ENCODE measurements around the gene R3HCC1L.

Gene R3HCC1L

DNA sequence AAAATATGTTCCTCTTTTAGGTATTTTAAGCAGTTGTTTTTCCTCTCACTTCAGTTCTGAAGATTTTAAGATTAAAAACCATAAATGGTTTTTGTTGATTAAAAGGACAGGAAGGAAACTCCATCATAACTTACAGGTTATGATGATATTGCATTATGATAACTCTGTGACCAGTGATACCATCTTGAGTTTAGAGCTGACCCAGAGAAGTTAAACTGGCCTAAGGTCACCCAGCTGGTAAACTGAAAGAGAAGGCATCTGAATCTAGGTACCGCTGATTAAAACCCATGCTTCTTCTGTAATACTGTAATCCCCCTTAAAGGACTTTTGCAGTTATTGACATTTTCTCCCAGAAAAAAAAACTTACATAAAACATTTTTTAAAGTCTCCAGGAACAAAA is 103.9 kb downstream of the R3HCC1L start:
- DNase-seq: no peak

DNA sequence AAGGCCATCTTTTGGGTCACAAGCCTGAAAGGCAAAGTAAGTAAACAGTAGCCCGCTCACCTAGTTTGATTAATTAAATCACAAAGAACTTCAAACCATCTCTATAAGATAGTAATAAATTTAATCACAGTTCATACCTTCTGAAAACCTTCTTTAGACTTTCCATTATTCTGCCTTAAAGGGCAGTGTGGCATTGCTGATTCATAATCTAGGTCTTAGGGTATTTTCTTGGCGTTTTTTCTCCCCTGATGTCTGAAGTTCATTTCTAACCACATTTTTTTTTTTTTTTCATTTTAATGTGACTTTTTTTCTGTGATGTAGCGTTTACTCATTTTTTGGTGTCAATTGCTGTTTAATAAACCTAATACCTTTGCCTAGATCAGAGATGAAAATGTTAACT is 106.1 kb downstream of the R3HCC1L start:
- no peak for DNase-seq

- DNase-seq: peak; percentile 41
Observed at GRCh38 chr10:98242823-98243222, 108.4 kb downstream of the R3HCC1L start.

DNA sequence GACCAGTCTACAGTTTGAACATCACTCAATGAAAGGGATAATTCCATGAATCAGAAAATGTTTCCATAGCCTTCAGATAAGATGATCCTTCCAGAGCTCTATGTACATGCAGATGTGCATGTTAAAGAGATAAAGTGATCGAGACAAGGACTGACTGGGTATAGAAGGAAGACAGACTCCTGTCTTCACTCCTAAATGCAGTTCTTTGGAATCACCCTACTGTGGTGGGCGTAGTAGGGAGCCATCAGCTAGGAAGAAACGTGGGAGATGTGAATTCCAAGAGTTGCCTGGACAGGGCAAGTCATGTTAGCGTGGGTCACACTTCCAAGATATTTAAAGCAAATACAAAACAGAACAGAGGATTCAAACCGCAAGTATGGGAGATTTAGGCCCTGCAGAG is 109.7 kb downstream of the R3HCC1L start:
- DNase-seq: no peak

GRCh38 chr10:98244586-98244985 is 110.1 kb downstream of the R3HCC1L start:
- DNase-seq: no peak

GRCh38 chr10:98246911-98247805 is 112.7 kb downstream of the R3HCC1L start:
- peak; percentile 78 for DNase-seq

GRCh38 chr10:98248018-98248417 is 113.6 kb downstream of the R3HCC1L start:
- DNase-seq: no peak

DNA sequence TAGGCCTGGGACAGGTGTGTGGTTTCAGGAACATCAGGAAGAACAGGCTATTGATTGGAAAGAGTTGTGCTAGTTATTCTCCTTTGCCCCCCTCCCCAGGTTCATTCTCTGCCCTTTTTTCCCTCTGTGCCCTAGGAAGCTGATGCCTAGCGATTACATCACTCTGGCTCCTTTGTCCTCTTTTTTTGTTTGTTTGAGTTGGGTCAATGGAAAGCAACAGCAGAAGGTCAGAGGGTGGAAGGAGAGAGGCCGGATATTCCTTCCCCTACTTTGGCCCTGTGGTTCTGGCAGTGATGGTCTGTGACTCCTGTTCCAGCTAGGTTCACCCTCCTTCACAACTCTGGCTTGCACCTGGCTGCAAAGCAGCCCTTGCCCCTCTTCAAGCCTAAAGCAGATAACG is 114.7 kb downstream of the R3HCC1L start:
- no peak for DNase-seq

DNA sequence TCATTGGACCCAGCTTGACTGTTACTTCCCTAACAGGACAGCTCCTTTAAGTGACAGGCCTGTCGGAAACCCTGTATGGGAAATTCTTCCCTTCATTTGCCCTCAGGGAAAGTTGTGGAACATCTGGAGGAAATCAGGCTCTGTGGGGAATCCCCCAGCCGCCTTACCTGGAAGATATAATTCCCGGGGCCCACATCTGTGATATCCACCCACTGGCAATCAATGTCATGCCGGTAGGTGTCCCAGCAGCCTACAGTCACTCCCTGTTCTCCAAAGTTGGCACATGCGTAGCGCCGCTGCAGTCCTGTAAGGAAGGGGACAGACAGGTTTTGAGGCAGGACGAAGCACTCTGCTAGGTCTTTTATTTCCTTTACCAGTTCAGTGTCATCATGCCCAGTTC is 116.9 kb downstream of the R3HCC1L start:
- DNase-seq: no peak

GRCh38 chr10:98252464-98252863 is 118.0 kb downstream of the R3HCC1L start:
- DNase-seq: no peak

GRCh38 chr10:98253499-98253898 is 119.0 kb downstream of the R3HCC1L start:
- no peak for DNase-seq

- no peak for DNase-seq
Observed at GRCh38 chr10:98254234-98254974, 119.9 kb downstream of the R3HCC1L start.

- no peak for DNase-seq
Observed at GRCh38 chr10:98255146-98255877, 120.9 kb downstream of the R3HCC1L start.

DNA sequence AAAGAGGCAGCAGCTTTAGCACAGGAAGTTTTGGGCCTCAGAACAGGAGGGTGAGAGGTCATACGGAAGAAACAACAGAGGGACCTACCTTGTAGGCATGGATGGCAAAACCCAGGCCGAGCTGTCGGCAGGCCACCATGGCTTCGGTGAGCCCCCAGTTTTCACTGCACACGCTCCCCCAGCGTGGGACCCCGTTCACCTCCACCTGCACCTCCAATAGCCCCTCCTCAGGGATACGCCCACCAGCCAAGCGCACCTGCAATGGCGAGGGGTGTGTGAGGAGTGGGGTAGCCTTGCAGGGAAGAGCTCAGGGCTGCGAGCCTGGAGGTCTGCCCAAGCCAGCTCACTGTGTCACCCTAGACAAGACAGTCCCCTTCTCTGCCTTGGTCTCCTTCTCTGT is 122.2 kb downstream of the R3HCC1L start:
- DNase-seq: no peak

- no peak for DNase-seq
Observed at GRCh38 chr10:98257198-98257597, 122.7 kb downstream of the R3HCC1L start.

- DNase-seq: no peak
Observed at GRCh38 chr10:98257961-98258360, 123.5 kb downstream of the R3HCC1L start.

- DNase-seq: peak; percentile 37
Observed at GRCh38 chr10:98258683-98259454, 124.4 kb downstream of the R3HCC1L start.

- peak; percentile 30 for DNase-seq
Observed at GRCh38 chr10:98259606-98260315, 125.3 kb downstream of the R3HCC1L start.

DNA sequence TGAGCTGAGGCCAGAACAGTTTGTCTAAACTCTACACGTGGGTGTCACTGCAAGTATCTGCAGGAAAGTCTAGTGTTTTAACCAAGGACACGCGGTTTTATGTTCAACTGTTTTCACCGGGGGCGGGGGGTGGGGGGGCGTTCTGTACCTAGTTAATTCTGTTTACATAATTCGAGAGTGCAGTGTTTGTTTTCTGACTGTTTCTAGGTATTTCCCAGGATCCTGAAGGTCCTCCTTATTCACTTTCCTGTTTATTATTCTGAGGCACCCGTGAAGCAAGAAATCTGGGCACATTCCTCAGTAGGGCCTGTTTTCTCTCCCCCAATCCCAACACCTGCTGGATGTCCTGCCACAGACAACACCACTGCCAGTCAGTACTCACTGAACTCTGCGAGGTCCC is 125.9 kb downstream of the R3HCC1L start:
- no peak for DNase-seq

DNA sequence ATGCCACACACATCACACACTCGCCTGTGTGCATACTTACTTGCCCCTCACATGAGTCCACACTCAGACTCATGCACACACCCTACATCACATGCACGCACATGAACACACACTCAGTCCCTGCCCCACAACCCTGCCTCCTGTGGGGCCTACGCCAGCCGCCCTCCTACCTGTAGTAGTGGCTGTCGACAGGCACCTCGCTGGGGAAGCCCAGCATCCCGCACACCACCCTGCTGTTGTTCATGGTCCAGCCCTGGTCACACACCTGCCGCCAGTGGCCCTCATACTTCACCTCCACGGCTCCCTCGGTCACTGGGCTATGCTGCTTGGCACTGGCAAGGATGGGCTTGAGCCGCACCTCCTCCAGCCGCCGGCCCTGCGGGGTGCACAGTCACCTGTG is 126.3 kb downstream of the R3HCC1L start:
- no peak for DNase-seq

DNA sequence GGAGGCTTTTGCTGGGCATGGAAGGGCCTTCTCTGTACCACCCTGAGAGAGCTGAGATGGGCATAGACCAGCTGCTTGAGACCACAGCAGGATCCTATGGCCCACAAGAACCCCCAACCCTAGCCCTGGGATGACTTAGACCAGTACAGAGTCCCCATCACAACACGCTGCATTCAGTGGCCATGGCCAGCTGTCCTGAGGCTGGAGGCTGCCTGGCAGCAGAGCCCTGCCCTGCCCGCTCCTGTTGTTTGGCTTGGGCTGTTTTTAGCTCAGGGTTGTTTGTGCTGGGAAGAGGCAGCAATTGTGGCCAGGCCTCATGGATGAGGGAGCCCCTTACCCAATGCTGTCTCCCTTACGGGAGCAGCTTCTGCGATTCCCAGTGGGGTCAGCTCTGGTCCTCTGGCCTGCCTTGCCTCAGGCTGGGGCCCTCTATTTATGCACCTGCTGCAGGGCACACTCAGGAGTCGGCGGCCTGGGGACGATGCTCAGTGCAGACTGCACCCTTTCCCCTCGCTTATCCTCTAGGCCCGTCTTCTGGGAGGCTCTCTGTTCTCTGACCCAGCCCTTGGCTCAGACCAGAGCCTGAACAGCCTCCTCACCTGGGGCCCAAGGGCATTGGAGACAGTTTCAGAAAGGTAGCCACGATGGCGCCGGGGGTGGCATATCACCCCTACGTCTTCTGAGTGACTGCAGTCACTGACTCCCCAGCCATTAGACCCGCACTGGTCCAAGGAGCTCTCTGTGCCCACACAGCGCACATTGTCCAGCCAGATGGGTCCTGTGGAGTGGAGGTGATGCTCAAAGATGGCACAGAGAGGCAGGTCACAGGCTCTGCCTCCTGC is 127.2 kb downstream of the R3HCC1L start:
- no peak for DNase-seq
